PC-3 (cell line): Measurements from ENCODE around the gene TRAK1. TPM values are rescaled to one million over a fixed set of nuclear protein-coding genes. Genes with fewer than 3 reads are reported as not detected.

ENCODE experiments used
- ATAC-seq: fragments of 200-7000 bp; cut with Tn5 transposase; 2 replicates; pipeline ENCODE4 v1.9.1; 2020; ENCODE audit warnings: mild to moderate bottlenecking, moderate library complexity
- BruUV-seq: library from RNA; stranded (reverse); fragments of 400-500 nt; replicated peaks from 2 replicates; lab custom pipeline; 2021; lab: Mats Ljungman, UMichigan
- CTCF ChIA-PET: fragments of 300-600 bp; sonication (Branson Sonifier 250); formaldehyde crosslinking; loops from one replicate; lab custom pipeline; 2022; ENCODE audit warnings: antibody characterized with exemption; lab: Charles Lee
- POLR2A ChIA-PET: fragments of 300-600 bp; sonication (Branson Sonifier 250); formaldehyde crosslinking; loops from one replicate; lab custom pipeline; 2022; ENCODE audit warnings: antibody characterized with exemption; ENCODE audit not compliant: unreplicated experiment; lab: Charles Lee
- DNase-seq: peaks from one replicate; pipeline ENCODE4 v3.0.0-alpha.2; 2015
- H2AFZ ChIP-seq: fragments of 300-600 bp; sonication (generic); 2 replicates; pipeline ENCODE4 v1.6.0; 2016; ENCODE audit warnings: antibody characterized with exemption, low read length
- H3F3A ChIP-seq: fragments of 300-600 bp; sonication (generic); one replicate; pipeline ENCODE4 v1.6.0; 2017; ENCODE audit warnings: antibody characterized with exemption, low read length, control low read depth, mild to moderate bottlenecking; ENCODE audit not compliant: unreplicated experiment
- H3K27ac ChIP-seq: fragments of 300-600 bp; sonication (generic); 2 replicates; pipeline ENCODE4 v1.5.1; 2016; ENCODE audit warnings: mild to moderate bottlenecking, low read length
- H3K27me3 ChIP-seq: fragments of 300-600 bp; sonication (generic); 2 replicates; pipeline ENCODE4 v1.6.1; 2016; ENCODE audit warnings: low read length, mixed read lengths
- H3K36me3 ChIP-seq: fragments of 300-600 bp; sonication (generic); 2 replicates; pipeline ENCODE4 v1.6.1; 2016; ENCODE audit warnings: low read depth, mixed run types, low read length, mixed read lengths
- H3K4me1 ChIP-seq: fragments of 300-600 bp; sonication (generic); 2 replicates; pipeline ENCODE4 v1.5.1; 2016; ENCODE audit warnings: low read length; ENCODE audit not compliant: insufficient read depth
- H3K4me2 ChIP-seq: fragments of 300-600 bp; sonication (generic); 2 replicates; pipeline ENCODE4 v1.6.0; 2016; ENCODE audit warnings: low read length
- H3K4me3 ChIP-seq: fragments of 300-600 bp; sonication (generic); 2 replicates; pipeline ENCODE4 v1.5.1; 2016; ENCODE audit warnings: mild to moderate bottlenecking, low read length, mixed read lengths
- H3K79me2 ChIP-seq: fragments of 300-600 bp; sonication (generic); 2 replicates; pipeline ENCODE4 v1.6.1; 2017; ENCODE audit warnings: low read length, mixed read lengths
- H3K9ac ChIP-seq: fragments of 300-600 bp; sonication (generic); 2 replicates; pipeline ENCODE4 v1.6.0; 2016; ENCODE audit warnings: mild to moderate bottlenecking, low read length
- H3K9me2 ChIP-seq: fragments of 300-600 bp; sonication (generic); replicated peaks from 2 replicates; pipeline ENCODE4 v1.6.1; 2016; ENCODE audit warnings: mixed run types, low read length, mixed read lengths
- H3K9me3 ChIP-seq: fragments of 300-600 bp; sonication (generic); 2 replicates; pipeline ENCODE4 v1.6.1; 2016; ENCODE audit warnings: low read length, mixed read lengths
- H4K20me1 ChIP-seq: fragments of 300-600 bp; sonication (generic); 2 replicates; pipeline ENCODE4 v1.6.1; 2016; ENCODE audit warnings: low read length, mixed read lengths
- EZH2 ChIP-seq: fragments of 300-600 bp; sonication (generic); IDR thresholded peaks from one replicate; pipeline ENCODE4 v1.6.1; 2017; ENCODE audit warnings: antibody characterized with exemption, mild to moderate bottlenecking, low read length; ENCODE audit not compliant: unreplicated experiment
- EZH2phosphoT487 ChIP-seq: fragments of 300-600 bp; sonication (generic); IDR thresholded peaks from 2 replicates; pipeline ENCODE4 v1.6.1; 2018; ENCODE audit warnings: mild to moderate bottlenecking, antibody characterized with exemption, low read length, borderline replicate concordance
- intact Hi-C: fragments of 100-400 bp; cut with micrococcal nuclease; formaldehyde crosslinking; loops from 2 replicates; pipeline ENCODE4 v1.9.0; 2023
- total RNA-seq: library from RNA; depleted of rRNA; stranded (reverse); fragments of >200 nt; gene quantifications from 2 replicates; pipeline ENCODE4 v1.2.3, GENCODE V29; 2014
- TF ChIP-seq, protein P1 (sequence below): fragments of 300-600 bp; sonication (generic); conservative IDR thresholded peaks from 2 replicates; pipeline ENCODE4 v1.5.1; 2017; ENCODE audit warnings: antibody characterized with exemption, low read depth, mild to moderate bottlenecking, low read length

The TRAK1 gene
- total RNA-seq, 1 experiment from 2014 or later: 23.4 TPM

GRCh38 chr3:42230860-42231259, 139.7 kb downstream of the TRAK1 start:
- intact Hi-C loops: loop anchor here (1.0 to 5.0 kb wide), 4 partner anchors 212 to 651 kb away; no protein-coding TSS in a partner anchor
- H3K4me2 ChIP-seq: no peak overlapping the region
- no peaks in the 10 kb centered on the region for H3K9me3 ChIP-seq
- no peak overlapping the region for H3K4me3 ChIP-seq
- DNase-seq: no peak
- H3K27me3 ChIP-seq: peaks cover 6% of the 10 kb centered on the region; the same call in 1 of the 2 replicates
- H3K36me3 ChIP-seq: no peaks in the 10 kb centered on the region
- no peak overlapping the region for H3K27ac ChIP-seq
- ChIA-PET POLR2A (no interaction called here), CTCF (interaction anchor here (2.0 kb wide), 1 partner anchor 212 kb away, joined by 32 read pairs; no protein-coding TSS in a partner anchor)
- no peaks in the 10 kb centered on the region for H4K20me1 ChIP-seq
- no peaks in the 10 kb centered on the region for H3F3A ChIP-seq
- TF ChIP-seq EZH2 (no peak), EZH2phosphoT487 (no peak)
- TF ChIP-seq, protein P1, sequence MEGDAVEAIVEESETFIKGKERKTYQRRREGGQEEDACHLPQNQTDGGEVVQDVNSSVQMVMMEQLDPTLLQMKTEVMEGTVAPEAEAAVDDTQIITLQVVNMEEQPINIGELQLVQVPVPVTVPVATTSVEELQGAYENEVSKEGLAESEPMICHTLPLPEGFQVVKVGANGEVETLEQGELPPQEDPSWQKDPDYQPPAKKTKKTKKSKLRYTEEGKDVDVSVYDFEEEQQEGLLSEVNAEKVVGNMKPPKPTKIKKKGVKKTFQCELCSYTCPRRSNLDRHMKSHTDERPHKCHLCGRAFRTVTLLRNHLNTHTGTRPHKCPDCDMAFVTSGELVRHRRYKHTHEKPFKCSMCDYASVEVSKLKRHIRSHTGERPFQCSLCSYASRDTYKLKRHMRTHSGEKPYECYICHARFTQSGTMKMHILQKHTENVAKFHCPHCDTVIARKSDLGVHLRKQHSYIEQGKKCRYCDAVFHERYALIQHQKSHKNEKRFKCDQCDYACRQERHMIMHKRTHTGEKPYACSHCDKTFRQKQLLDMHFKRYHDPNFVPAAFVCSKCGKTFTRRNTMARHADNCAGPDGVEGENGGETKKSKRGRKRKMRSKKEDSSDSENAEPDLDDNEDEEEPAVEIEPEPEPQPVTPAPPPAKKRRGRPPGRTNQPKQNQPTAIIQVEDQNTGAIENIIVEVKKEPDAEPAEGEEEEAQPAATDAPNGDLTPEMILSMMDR: no peak
- no peaks in the 10 kb centered on the region for H3K9me2 ChIP-seq
- H2AFZ ChIP-seq: no peak overlapping the region
- no peak for ATAC-seq
- 0 out of 2 replicates have a peak, but pooled peaks cover 5% of the 10 kb centered on the region for H3K4me1 ChIP-seq
- BruUV-seq: no TSS peak
- H3K79me2 ChIP-seq: no peaks in the 10 kb centered on the region
- no peak overlapping the region for H3K9ac ChIP-seq

- no TSS peak for BruUV-seq
- Histone ChIP-seq H3K9me2 (no peaks in the 10 kb centered on the region), H3K79me2 (no peaks in the 10 kb centered on the region)
Measured at GRCh38 chr3:42235532-42235931, 144.4 kb downstream of the TRAK1 start.

DNA sequence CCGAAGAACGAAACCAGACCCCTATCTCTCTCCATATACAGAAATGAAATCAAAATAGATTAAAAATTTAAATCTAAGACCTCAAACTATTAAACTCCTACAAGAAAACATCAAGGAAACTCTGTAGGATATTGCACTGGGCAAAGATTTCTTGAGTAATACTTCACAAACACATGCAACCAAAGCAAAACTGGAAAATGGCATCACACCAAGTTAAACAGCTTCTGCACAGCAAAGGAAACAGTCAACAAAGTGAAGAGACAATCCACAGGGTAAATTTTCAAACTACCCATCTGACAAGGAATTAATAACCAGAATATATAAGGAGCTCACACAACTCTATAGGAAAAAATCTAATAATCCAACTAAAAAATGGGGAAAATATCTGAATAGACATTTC, 145.5 kb downstream of the TRAK1 start:
- CTCF ChIA-PET: interaction anchor here (0.6 kb wide), 1 partner anchor 322 kb away, joined by 3 read pairs; no protein-coding TSS in a partner anchor
- intact Hi-C loops: no loop called here
- ATAC-seq: no peak

More at GRCh38 chr3:42235532-42235931, 144.4 kb downstream of the TRAK1 start:
- Histone ChIP-seq H2AFZ (no peak overlapping the region), H3K27ac (no peak overlapping the region), H4K20me1 (no peaks in the 10 kb centered on the region), H3K36me3 (no peaks in the 10 kb centered on the region), H3K9me3 (peaks cover 8% of the 10 kb centered on the region; the same call in 1 of the 2 replicates), H3K27me3 (peaks cover 23% of the 10 kb centered on the region; the same call in 1 of the 2 replicates), H3K9ac (no peak overlapping the region), H3F3A (no peaks in the 10 kb centered on the region), H3K4me3 (no peak overlapping the region), H3K4me2 (no peak overlapping the region), H3K4me1 (no peaks in the 10 kb centered on the region)
- TF ChIP-seq EZH2: no peak
- TF ChIP-seq, protein P1: no peak
- CTCF ChIA-PET: no interaction called here
- intact Hi-C loops: no loop called here
- ATAC-seq: no peak
- POLR2A ChIA-PET: no interaction called here
- no peak for DNase-seq

More for the DNA sequence above, 145.5 kb downstream of the TRAK1 start:
- H2AFZ ChIP-seq: no peak overlapping the region
- H3K9ac ChIP-seq: no peak overlapping the region
- TF ChIP-seq, protein P1: no peak
- TF ChIP-seq EZH2phosphoT487 (no peak), EZH2 (no peak)
- H3K4me3 ChIP-seq: no peak overlapping the region
- H3K4me2 ChIP-seq: no peak overlapping the region
- H3K36me3 ChIP-seq: no peaks in the 10 kb centered on the region
- DNase-seq: no peak
- no peak overlapping the region for H3K27ac ChIP-seq
- no peaks in the 10 kb centered on the region for H4K20me1 ChIP-seq
- POLR2A ChIA-PET: no interaction called here
- no peaks in the 10 kb centered on the region for H3K4me1 ChIP-seq
- H3K27me3 ChIP-seq: peaks cover 23% of the 10 kb centered on the region; the same call in 1 of the 2 replicates
- H3K79me2 ChIP-seq: no peaks in the 10 kb centered on the region
- BruUV-seq: no TSS peak
- H3K9me2 ChIP-seq: no peaks in the 10 kb centered on the region
- no peaks in the 10 kb centered on the region for H3F3A ChIP-seq
- peaks cover 8% of the 10 kb centered on the region; the same call in 1 of the 2 replicates for H3K9me3 ChIP-seq
